Stomach (tissue), 4 donors: ENCODE results near the gene FIGNL1.

ENCODE experiments used
- POLR2A ChIP-seq, 4 donors: fragments of 450-650 bp; IDR thresholded peaks; one replicate each; pipeline ENCODE4 v1.6.1; 2016; ENCODE audit warnings: antibody characterized with exemption in 4 of 4, control low read depth in 2 of 4, mild to moderate bottlenecking in 1 of 4, moderate library complexity in 1 of 4
- POLR2AphosphoS5 ChIP-seq, 3 donors: sonication (generic); formaldehyde crosslinking; IDR thresholded peaks; one replicate each; pipeline ENCODE4 v1.6.1; 2016; ENCODE audit warnings: antibody characterized with exemption in 3 of 3
- TF ChIP-seq, protein P1 (sequence below), 7 experiments: fragments of 450-650 bp in 4 of 7; fragments of 200-600 bp in 3 of 7; sonication (generic) in 3 of 7; IDR thresholded peaks; one replicate each; pipeline ENCODE4 v1.5.1; 2016 to 2019; ENCODE audit warnings: antibody characterized with exemption in 7 of 7, control low read depth in 2 of 7, mild to moderate bottlenecking in 1 of 7

DNA sequence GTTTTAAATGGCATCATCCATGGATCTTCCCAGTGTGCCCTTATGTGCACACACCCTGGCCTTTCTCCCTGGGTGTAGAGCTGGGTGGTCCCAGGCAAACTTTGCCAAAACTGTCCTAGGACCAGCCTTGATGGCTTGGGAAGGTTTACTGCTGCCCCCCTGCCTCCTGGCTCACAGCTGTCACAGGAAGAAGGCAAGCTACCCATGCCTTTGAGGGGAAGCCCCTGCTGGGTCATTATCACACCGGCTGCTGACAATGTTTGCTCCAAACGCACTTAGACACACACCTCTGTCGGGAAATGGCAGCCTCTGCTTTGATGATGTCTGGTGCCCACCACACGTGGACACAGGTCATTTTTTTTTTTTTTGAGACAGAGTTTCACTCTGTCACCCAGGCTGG, 25.2 kb upstream of the FIGNL1 start:
- TF ChIP-seq, protein P1, sequence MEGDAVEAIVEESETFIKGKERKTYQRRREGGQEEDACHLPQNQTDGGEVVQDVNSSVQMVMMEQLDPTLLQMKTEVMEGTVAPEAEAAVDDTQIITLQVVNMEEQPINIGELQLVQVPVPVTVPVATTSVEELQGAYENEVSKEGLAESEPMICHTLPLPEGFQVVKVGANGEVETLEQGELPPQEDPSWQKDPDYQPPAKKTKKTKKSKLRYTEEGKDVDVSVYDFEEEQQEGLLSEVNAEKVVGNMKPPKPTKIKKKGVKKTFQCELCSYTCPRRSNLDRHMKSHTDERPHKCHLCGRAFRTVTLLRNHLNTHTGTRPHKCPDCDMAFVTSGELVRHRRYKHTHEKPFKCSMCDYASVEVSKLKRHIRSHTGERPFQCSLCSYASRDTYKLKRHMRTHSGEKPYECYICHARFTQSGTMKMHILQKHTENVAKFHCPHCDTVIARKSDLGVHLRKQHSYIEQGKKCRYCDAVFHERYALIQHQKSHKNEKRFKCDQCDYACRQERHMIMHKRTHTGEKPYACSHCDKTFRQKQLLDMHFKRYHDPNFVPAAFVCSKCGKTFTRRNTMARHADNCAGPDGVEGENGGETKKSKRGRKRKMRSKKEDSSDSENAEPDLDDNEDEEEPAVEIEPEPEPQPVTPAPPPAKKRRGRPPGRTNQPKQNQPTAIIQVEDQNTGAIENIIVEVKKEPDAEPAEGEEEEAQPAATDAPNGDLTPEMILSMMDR (IDR thresholded peaks at IDR 0.05), result no peak
- TF ChIP-seq POLR2A (IDR thresholded peaks at IDR 0.05), result no peak
- no peak for TF ChIP-seq POLR2AphosphoS5 (IDR thresholded peaks at IDR 0.05)
